ENCODE measurements around the gene ALG9.

GRCh38 chr11:111772535-111772934, 98.8 kb downstream of the ALG9 start:
- TF ChIP-seq POLR2AphosphoS5 (IDR thresholded peaks at IDR 0.05) (no peak), POLR2A (IDR thresholded peaks at IDR 0.05) (no peak)
